SK-N-SH (cell line): ENCODE data around the gene HERC4.

Experiments
- CTCF ChIP-seq: fragments of 200-600 bp; sonication (generic); IDR thresholded peaks from 2 replicates; pipeline ENCODE4 v1.6.1; 2017; ENCODE audit warnings: antibody characterized with exemption, mild to moderate bottlenecking, moderate library complexity
- FOSL2 ChIP-seq: IDR thresholded peaks from 2 replicates; pipeline ENCODE4 v1.4.0; 2012; ENCODE audit warnings: low read depth, mild to moderate bottlenecking, moderate library complexity, borderline replicate concordance
- GABPA ChIP-seq: IDR thresholded peaks from 2 replicates; pipeline ENCODE4 v1.4.0; 2012; ENCODE audit warnings: low read depth, mild to moderate bottlenecking
- IRF3 ChIP-seq: fragments of 150-350 bp; IDR thresholded peaks from 2 replicates; pipeline ENCODE4 v1.6.1; 2016; ENCODE audit warnings: mild to moderate bottlenecking, low read depth, low read length
- RAD21 ChIP-seq: IDR thresholded peaks from 2 replicates; pipeline ENCODE4 v1.6.1; 2012; ENCODE audit warnings: mild to moderate bottlenecking, low read length
- REST ChIP-seq: IDR thresholded peaks from 2 replicates; pipeline ENCODE4 v1.6.1; 2012; ENCODE audit warnings: mild to moderate bottlenecking, low read depth, low read length, moderate library complexity
- USF2 ChIP-seq: fragments of 150-350 bp; IDR thresholded peaks from 2 replicates; pipeline ENCODE4 v1.6.1; 2017; ENCODE audit warnings: antibody characterized with exemption, low read length, low read depth, borderline replicate concordance
- YY1 ChIP-seq: IDR thresholded peaks from 2 replicates; pipeline ENCODE4 v1.4.0; 2012; ENCODE audit warnings: low read depth, mild to moderate bottlenecking

- TF ChIP-seq CTCF: no peak
- no peak for TF ChIP-seq RAD21
- TF ChIP-seq USF2: no peak
- no peak for TF ChIP-seq YY1
- no peak for TF ChIP-seq IRF3
- no peak for TF ChIP-seq REST
- no peak for TF ChIP-seq FOSL2
- no peak for TF ChIP-seq GABPA
Observed at GRCh38 chr10:68106656-68107055, 31.6 kb upstream of the HERC4 start.
